Measurements from ENCODE around the gene NEDD4L. TPM values are rescaled to one million over a fixed set of nuclear protein-coding genes. Genes with fewer than 3 reads are reported as not detected.

The NEDD4L gene
- total RNA-seq, 1 donor from 2014 or later, result 41.4 TPM

- no peak for TF ChIP-seq CTCF (conservative IDR thresholded peaks at IDR 0.05)
- Mint-ChIP-seq H3K36me3 (ENCODE audit: low read depth) (peaks cover 6% of the 10 kb centered on the region), H3K4me1 (peaks cover 11% of the 10 kb centered on the region)
Observed at GRCh38 chr18:58069721-58070292, 25.8 kb downstream of the NEDD4L start.

DNA sequence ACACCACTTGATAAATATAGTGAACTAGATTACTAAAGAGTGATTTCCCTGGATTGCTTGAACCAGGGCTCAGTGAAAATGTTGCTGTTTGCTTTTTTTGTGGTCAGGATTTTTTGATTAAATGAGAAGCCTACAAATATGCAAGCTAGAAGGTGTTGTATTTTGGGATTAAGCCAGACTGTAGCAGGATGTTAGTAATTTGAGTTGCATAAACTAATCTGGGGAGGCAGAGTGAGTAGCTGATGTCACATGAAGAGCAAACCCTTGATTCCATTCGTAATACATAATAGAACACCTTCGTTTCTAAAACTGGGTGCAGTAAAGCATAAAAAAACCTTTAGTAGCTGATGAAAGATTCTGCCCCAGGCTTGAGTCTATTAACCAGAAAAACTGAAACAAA lies 32.0 kb downstream of the NEDD4L start:
- H3K4me3 Mint-ChIP-seq, result no peak overlapping the region
- no peaks in the 10 kb centered on the region for H3K27me3 Mint-ChIP-seq (ENCODE audit: low read depth)
- H3K36me3 Mint-ChIP-seq (ENCODE audit: low read depth), result peaks cover 5% of the 10 kb centered on the region
- H3K9me3 Mint-ChIP-seq, result peaks cover 2% of the 10 kb centered on the region
- peaks cover 5% of the 10 kb centered on the region for H3K4me1 Mint-ChIP-seq
- DNase-seq (ENCODE audit: low read depth, low spot score), result no peak
- no peak overlapping the region for H3K27ac Mint-ChIP-seq (ENCODE audit: unreplicated experiment)
- TF ChIP-seq CTCF (conservative IDR thresholded peaks at IDR 0.05), result no peak

More at GRCh38 chr18:58069721-58070292, 25.8 kb downstream of the NEDD4L start:
- DNase-seq (ENCODE audit: low read depth, low spot score), result no peak
- Mint-ChIP-seq H3K4me3 (no peak overlapping the region), H3K9me3 (peaks cover 4% of the 10 kb centered on the region), H3K27ac (ENCODE audit: unreplicated experiment) (no peak overlapping the region), H3K27me3 (ENCODE audit: low read depth) (no peaks in the 10 kb centered on the region)

DNA sequence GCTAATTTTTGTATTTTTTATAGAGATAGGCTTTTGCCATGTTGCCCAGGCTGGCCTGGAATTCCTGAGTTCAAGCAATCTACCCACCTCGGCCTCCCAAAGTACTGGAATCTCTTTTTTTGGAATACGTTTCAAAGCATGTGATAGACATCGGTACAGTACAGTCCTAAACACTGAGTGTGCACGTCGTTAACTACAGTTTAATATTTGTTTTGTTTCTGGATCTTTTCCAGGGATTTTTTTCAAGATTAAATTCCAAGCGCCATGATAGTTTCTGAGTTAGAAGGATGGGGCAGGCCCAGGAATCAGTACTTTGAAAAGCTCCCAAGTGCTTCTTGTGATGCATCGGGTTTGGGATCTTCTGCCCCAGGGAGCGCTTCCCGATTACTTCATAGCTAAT lies 33.3 kb downstream of the NEDD4L start:
- Mint-ChIP-seq H3K36me3 (ENCODE audit: low read depth) (peaks cover 3% of the 10 kb centered on the region), H3K27me3 (ENCODE audit: low read depth) (no peaks in the 10 kb centered on the region), H3K4me1 (peaks cover 5% of the 10 kb centered on the region), H3K27ac (ENCODE audit: unreplicated experiment) (no peak overlapping the region), H3K4me3 (no peak overlapping the region), H3K9me3 (peaks cover under 1% of the 10 kb centered on the region)
- no peak for DNase-seq (ENCODE audit: low read depth, low spot score)
- no peak for TF ChIP-seq CTCF (conservative IDR thresholded peaks at IDR 0.05)

GRCh38 chr18:58078889-58079573 lies 35.0 kb downstream of the NEDD4L start:
- peaks cover 6% of the 10 kb centered on the region for H3K36me3 Mint-ChIP-seq (ENCODE audit: low read depth)
- H3K4me3 Mint-ChIP-seq, result no peak overlapping the region

GRCh38 chr18:58080451-58080850 lies 36.4 kb downstream of the NEDD4L start:
- DNase-seq (ENCODE audit: low read depth, low spot score), result no peak
- Mint-ChIP-seq H3K36me3 (ENCODE audit: low read depth) (peaks cover 9% of the 10 kb centered on the region), H3K27ac (ENCODE audit: unreplicated experiment) (no peak overlapping the region), H3K4me1 (peaks cover 5% of the 10 kb centered on the region), H3K4me3 (no peak overlapping the region), H3K27me3 (ENCODE audit: low read depth) (no peaks in the 10 kb centered on the region), H3K9me3 (peaks cover 9% of the 10 kb centered on the region)
- TF ChIP-seq CTCF (conservative IDR thresholded peaks at IDR 0.05), result no peak

More at GRCh38 chr18:58078889-58079573, 35.0 kb downstream of the NEDD4L start:
- no peak for TF ChIP-seq CTCF (conservative IDR thresholded peaks at IDR 0.05)
- Mint-ChIP-seq H3K27ac (ENCODE audit: unreplicated experiment) (no peak overlapping the region), H3K9me3 (peaks cover 4% of the 10 kb centered on the region), H3K27me3 (ENCODE audit: low read depth) (no peaks in the 10 kb centered on the region), H3K4me1 (peaks cover 5% of the 10 kb centered on the region)
- DNase-seq (ENCODE audit: low read depth, low spot score), result no peak
